GM13977 (cell line): ENCODE data around the gene ADAM30.
"Not testable (repeated sequence)": the region's sequence is repeated elsewhere in the genome, so short reads cannot be mapped to it uniquely, and the experiment has no call there.

ENCODE experiments used
- DNase-seq: peaks from one replicate; pipeline ENCODE4 v3.0.0; 2012; ENCODE audit warnings: low spot score
- in situ Hi-C: fragments of 300-500 bp; cut with MboI; formaldehyde crosslinking; loops from one replicate; pipeline ENCODE4 v1.12.0; 2022; ENCODE audit warnings: low sequenced_read_pairs, low pct_unique_long_range_greater_than_20kb, mixed read lengths, inconsistent platforms; ENCODE audit not compliant: unreplicated experiment
- TF ChIP-seq, protein P1 (sequence below): IDR thresholded peaks from 2 replicates; pipeline ENCODE4 v1.5.1; 2012; ENCODE audit warnings: mild to moderate bottlenecking, control low read depth; ENCODE audit not compliant: insufficient read depth; ENCODE audit errors: extremely low read depth, missing control alignments

ADAM30 gene

DNA sequence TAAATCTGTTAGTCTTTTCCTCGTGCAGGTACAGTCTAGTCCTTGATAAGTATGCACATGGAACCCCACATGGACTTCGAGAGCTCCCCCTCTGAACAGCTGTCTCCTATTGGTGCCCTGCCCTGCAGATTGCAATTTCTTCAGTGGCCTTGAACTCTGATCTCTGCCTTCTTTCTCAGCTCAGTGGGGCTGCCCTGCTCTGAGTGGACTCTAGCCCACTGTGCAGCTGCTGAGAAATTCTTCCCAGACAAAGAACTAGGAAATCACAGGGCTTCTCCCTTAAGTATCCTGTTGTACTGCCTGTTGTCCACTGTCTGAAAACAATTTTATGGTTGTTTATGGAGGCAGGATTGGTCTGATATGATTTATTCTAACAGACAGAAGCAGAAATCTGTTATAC is 38.2 kb downstream of the ADAM30 start:
- no peak for DNase-seq
- in situ Hi-C loops, result no loop called here
- TF ChIP-seq, protein P1, sequence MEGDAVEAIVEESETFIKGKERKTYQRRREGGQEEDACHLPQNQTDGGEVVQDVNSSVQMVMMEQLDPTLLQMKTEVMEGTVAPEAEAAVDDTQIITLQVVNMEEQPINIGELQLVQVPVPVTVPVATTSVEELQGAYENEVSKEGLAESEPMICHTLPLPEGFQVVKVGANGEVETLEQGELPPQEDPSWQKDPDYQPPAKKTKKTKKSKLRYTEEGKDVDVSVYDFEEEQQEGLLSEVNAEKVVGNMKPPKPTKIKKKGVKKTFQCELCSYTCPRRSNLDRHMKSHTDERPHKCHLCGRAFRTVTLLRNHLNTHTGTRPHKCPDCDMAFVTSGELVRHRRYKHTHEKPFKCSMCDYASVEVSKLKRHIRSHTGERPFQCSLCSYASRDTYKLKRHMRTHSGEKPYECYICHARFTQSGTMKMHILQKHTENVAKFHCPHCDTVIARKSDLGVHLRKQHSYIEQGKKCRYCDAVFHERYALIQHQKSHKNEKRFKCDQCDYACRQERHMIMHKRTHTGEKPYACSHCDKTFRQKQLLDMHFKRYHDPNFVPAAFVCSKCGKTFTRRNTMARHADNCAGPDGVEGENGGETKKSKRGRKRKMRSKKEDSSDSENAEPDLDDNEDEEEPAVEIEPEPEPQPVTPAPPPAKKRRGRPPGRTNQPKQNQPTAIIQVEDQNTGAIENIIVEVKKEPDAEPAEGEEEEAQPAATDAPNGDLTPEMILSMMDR, result no peak

DNA sequence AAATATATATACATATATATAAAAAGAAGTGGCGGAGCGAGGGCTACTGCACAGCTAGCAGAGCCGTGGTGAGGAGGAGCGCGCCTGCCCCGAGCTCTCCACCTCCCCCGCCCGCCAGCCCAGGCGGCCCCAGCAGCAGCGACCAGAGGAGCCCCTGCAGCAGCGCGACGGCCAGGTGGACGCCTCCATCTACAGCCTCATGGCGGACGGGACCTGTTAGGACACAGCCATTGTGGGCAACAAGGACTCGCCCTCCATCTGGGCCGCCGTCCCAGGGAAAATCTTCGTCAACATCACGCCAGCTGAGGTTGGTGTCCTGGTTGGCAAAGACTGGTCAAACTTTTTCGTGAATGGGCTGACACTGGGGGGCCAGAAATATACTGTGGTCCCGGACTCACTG is 43.2 kb downstream of the ADAM30 start:
- DNase-seq, result no peak
- in situ Hi-C loops, result no loop called here
- TF ChIP-seq, protein P1, result no peak

DNA sequence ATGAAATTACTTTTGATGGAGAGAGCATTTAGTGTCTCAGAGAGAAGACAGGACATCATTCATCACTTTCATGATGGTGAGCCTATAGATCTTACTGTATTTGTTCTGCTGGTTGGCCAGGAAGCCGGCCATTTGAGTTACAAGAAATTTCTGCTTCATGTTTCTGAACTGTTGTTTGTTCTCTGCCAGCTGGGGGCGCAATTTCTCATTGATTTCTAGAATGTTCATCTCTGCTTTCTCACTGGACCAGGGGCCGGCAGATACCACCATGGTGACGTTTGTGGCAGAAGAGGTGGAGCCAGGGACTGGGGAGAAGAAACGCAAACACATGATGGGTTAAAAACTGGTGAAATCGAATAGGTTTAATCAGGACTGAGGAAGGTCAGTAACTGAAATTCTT is 52.1 kb downstream of the ADAM30 start:
- in situ Hi-C loops, DNase-seq: not testable (repeated sequence)
- TF ChIP-seq, protein P1, result peak; percentile 27
